CD14-positive monocyte (primary cell): ENCODE data around the gene OXLD1. TPM values are rescaled to one million over a fixed set of nuclear protein-coding genes. Genes with fewer than 3 reads are reported as not detected.

Experiments
- DNase-seq, 3 donors: peaks; one replicate each; pipeline ENCODE4 v3.0.0-alpha.2; 2011 to 2022
- H2AFZ ChIP-seq: 2 replicates; pipeline ENCODE4 v1.6.0; 2012; ENCODE audit warnings: mild to moderate bottlenecking, low read depth, low read length, inconsistent platforms; ENCODE audit not compliant: insufficient read depth, poor library complexity, severe bottlenecking
- H3K27ac ChIP-seq, 2 donors: 1 replicate in 1 of 2; 2 replicates in 1 of 2; pipeline ENCODE4 v1.5.1; 2012 to 2013; ENCODE audit warnings: low read length in 2 of 2, control low read depth in 1 of 2, inconsistent platforms in 1 of 2, low read depth in 1 of 2, mild to moderate bottlenecking in 1 of 2
- H3K27me3 ChIP-seq, 2 donors: one replicate each; pipeline versions ENCODE4 v1.6.0 to v1.6.1; 2011 to 2013; ENCODE audit warnings: low read length in 2 of 2; ENCODE audit not compliant: control insufficient read depth in 2 of 2, insufficient read depth in 2 of 2
- H3K36me3 ChIP-seq, 2 donors: replicated peaks in 1 of 2; 1 replicate in 1 of 2; 2 replicates in 1 of 2; pipeline versions ENCODE4 v1.5.1 to v1.6.1; 2012 to 2013; ENCODE audit warnings: low read length in 2 of 2, control low read depth in 1 of 2, inconsistent platforms in 1 of 2, mild to moderate bottlenecking in 1 of 2; ENCODE audit not compliant: insufficient read depth in 2 of 2, control insufficient read depth in 1 of 2
- H3K4me1 ChIP-seq, 2 donors: 1 replicate in 1 of 2; 2 replicates in 1 of 2; pipeline versions ENCODE4 v1.5.1 to v1.6.1; 2012 to 2013; ENCODE audit warnings: low read length in 2 of 2, control low read depth in 1 of 2, inconsistent platforms in 1 of 2, mild to moderate bottlenecking in 1 of 2, moderate library complexity in 1 of 2; ENCODE audit not compliant: insufficient read depth in 2 of 2, control insufficient read depth in 1 of 2
- H3K4me2 ChIP-seq: replicated peaks from 2 replicates; pipeline ENCODE3; 2012; ENCODE audit warnings: low read length, moderate library complexity, mild to moderate bottlenecking; ENCODE audit not compliant: poor library complexity, severe bottlenecking; ENCODE audit errors: extremely low read depth
- H3K4me3 ChIP-seq, 3 experiments: fragments of 200-600 bp in 1 of 3; sonication (generic) in 1 of 3; replicated peaks in 1 of 3; 1 replicate in 2 of 3; 2 replicates in 1 of 3; pipeline ENCODE4 v1.5.1; 2011 to 2013; ENCODE audit warnings: low read length in 3 of 3, mild to moderate bottlenecking in 3 of 3, control low read depth in 2 of 3, low read depth in 2 of 3, inconsistent platforms in 1 of 3, moderate library complexity in 1 of 3
- H3K79me2 ChIP-seq: 2 replicates; pipeline ENCODE4 v1.6.0; 2012; ENCODE audit warnings: mild to moderate bottlenecking, control low read depth, inconsistent platforms, low read length, moderate library complexity; ENCODE audit not compliant: insufficient read depth
- H3K9ac ChIP-seq: 2 replicates; pipeline ENCODE4 v1.6.0; 2017; ENCODE audit warnings: low read length, mild to moderate bottlenecking; ENCODE audit not compliant: insufficient read depth, poor library complexity, severe bottlenecking
- H3K9me3 ChIP-seq, 2 donors: replicated peaks in 1 of 2; 1 replicate in 1 of 2; 2 replicates in 1 of 2; pipeline versions ENCODE4 v1.5.1 to v1.6.1; 2012 to 2013; ENCODE audit warnings: low read length in 2 of 2, control low read depth in 1 of 2; ENCODE audit not compliant: control insufficient read depth in 1 of 2, insufficient read depth in 1 of 2
- H4K20me1 ChIP-seq: 2 replicates; pipeline ENCODE4 v1.6.0; 2012; ENCODE audit warnings: mild to moderate bottlenecking, low read length, control low read depth, moderate library complexity; ENCODE audit not compliant: insufficient read depth
- H3K27ac Mint-ChIP-seq, 7 donors: one replicate each; pipeline ENCODE4 v1.8.0; 2020; ENCODE audit warnings: mild to moderate bottlenecking in 7 of 7, mixed read lengths in 7 of 7, moderate library complexity in 6 of 7, inconsistent platforms in 2 of 7
- H3K27me3 Mint-ChIP-seq, 3 donors: one replicate each; pipeline ENCODE4 v1.8.0; 2021 to 2022; ENCODE audit warnings: low read depth in 3 of 3, mild to moderate bottlenecking in 3 of 3, mixed read lengths in 3 of 3, moderate library complexity in 3 of 3, inconsistent platforms in 1 of 3
- H3K36me3 Mint-ChIP-seq, 2 donors: one replicate each; pipeline ENCODE4 v1.8.0; 2020; ENCODE audit warnings: mixed read lengths in 2 of 2, inconsistent platforms in 1 of 2, mild to moderate bottlenecking in 1 of 2
- H3K4me1 Mint-ChIP-seq: one replicate; pipeline ENCODE4 v1.8.0; 2020; ENCODE audit warnings: mild to moderate bottlenecking, mixed read lengths
- H3K4me3 Mint-ChIP-seq, 2 donors: one replicate each; pipeline ENCODE4 v1.8.0; 2020; ENCODE audit warnings: mild to moderate bottlenecking in 2 of 2, mixed read lengths in 2 of 2, moderate library complexity in 1 of 2
- H3K9me3 Mint-ChIP-seq, 7 donors: one replicate each; pipeline ENCODE4 v1.8.0; 2020 to 2022; ENCODE audit warnings: mixed read lengths in 7 of 7, mild to moderate bottlenecking in 6 of 7, moderate library complexity in 6 of 7, inconsistent platforms in 2 of 7
- WGBS: methylation state at CpG from one replicate; pipeline ENCODE4 v1.1.5; 2013; ENCODE audit warnings: missing lambda C conversion rate; ENCODE audit not compliant: insufficient coverage; 5-methylcytosine and 5-hydroxymethylcytosine counted together
- intact Hi-C, 2 donors: fragments of 100-400 bp; cut with micrococcal nuclease; formaldehyde crosslinking; loops; one replicate each; pipeline versions ENCODE4 v1.15.0 to v1.15.1; 2023
- polyA plus RNA-seq, 3 donors: library from polyadenylated mRNA; depleted of rRNA in 1 of 3; unstranded in 2 of 3; stranded (reverse) in 1 of 3; fragments of 300-500 nt in 2 of 3; fragments of >200 nt in 1 of 3; fragmentation: Illumina TruSeq in 2 of 3; gene quantifications; 1 replicate in 2 of 3; 2 replicates in 1 of 3; pipeline ENCODE4 v1.2.3, GENCODE V29; 2012 to 2021
- small RNA-seq: library from RNA; depleted of rRNA; stranded (forward); fragments of <200 nt; gene quantifications from one replicate; pipeline ENCODE3, GENCODE V24; 2012; ENCODE audit warnings: low read depth; ENCODE audit not compliant: insufficient read length
- TF ChIP-seq, protein P1 (sequence below): fragments of 200-600 bp; IDR thresholded peaks from one replicate; pipeline ENCODE4 v1.8.0; 2022; ENCODE audit warnings: antibody characterized with exemption, mild to moderate bottlenecking

The OXLD1 gene
- polyA plus RNA-seq, 3 donors = 46.0 to 61.1 (median 51.8) TPM

DNA sequence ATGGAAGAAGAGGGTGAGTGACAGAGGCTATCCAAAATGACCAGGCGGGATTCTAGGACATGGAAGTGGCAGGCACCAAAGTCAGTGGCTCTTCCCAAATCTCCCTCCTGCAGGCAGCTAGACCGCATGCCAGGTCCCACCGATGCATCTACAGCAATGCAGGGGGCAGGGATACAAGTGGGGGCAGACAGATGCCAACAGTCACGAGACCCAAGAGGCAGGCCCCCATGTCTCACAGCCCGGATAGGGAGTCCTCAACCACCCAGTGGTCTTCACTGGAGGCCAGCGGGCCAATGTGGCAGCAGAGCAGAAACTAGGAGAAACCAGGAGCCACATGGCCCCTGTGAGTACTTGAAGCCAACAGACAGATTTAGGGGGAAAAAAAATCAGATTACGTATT, 49.5 kb downstream of the OXLD1 start:
- Histone ChIP-seq H3K27ac (no peak overlapping the region), H3K27me3 (no peaks in the 10 kb centered on the region), H3K79me2 (peaks cover 67% of the 10 kb centered on the region), H3K4me2 (no peak overlapping the region), H3K9me3 (no peaks in the 10 kb centered on the region), H3K4me3 (no peak overlapping the region), H4K20me1 (peaks cover 63% of the 10 kb centered on the region), H3K9ac (no peak overlapping the region), H3K4me1 (no peaks in the 10 kb centered on the region), H2AFZ (no peak overlapping the region), H3K36me3 (peaks cover 54 to 80% of the 10 kb centered on the region in 2 donors)
- H3K27ac Mint-ChIP-seq = peak overlapping the region in 2 of 7 donors; percentile 32 to 33
- H3K27me3 Mint-ChIP-seq = no peaks in the 10 kb centered on the region
- 50% methylated on average over 4 of the region's 7 CpGs for WGBS
- DNase-seq = no peak
- no peak overlapping the region for H3K4me3 Mint-ChIP-seq
- TF ChIP-seq, protein P1, sequence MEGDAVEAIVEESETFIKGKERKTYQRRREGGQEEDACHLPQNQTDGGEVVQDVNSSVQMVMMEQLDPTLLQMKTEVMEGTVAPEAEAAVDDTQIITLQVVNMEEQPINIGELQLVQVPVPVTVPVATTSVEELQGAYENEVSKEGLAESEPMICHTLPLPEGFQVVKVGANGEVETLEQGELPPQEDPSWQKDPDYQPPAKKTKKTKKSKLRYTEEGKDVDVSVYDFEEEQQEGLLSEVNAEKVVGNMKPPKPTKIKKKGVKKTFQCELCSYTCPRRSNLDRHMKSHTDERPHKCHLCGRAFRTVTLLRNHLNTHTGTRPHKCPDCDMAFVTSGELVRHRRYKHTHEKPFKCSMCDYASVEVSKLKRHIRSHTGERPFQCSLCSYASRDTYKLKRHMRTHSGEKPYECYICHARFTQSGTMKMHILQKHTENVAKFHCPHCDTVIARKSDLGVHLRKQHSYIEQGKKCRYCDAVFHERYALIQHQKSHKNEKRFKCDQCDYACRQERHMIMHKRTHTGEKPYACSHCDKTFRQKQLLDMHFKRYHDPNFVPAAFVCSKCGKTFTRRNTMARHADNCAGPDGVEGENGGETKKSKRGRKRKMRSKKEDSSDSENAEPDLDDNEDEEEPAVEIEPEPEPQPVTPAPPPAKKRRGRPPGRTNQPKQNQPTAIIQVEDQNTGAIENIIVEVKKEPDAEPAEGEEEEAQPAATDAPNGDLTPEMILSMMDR = no peak
- H3K4me1 Mint-ChIP-seq = no peaks in the 10 kb centered on the region
- H3K9me3 Mint-ChIP-seq = no peaks in the 10 kb centered on the region
- intact Hi-C loops = no loop called here
- peaks cover 65 to 94% of the 10 kb centered on the region in 2 donors for H3K36me3 Mint-ChIP-seq

DNA sequence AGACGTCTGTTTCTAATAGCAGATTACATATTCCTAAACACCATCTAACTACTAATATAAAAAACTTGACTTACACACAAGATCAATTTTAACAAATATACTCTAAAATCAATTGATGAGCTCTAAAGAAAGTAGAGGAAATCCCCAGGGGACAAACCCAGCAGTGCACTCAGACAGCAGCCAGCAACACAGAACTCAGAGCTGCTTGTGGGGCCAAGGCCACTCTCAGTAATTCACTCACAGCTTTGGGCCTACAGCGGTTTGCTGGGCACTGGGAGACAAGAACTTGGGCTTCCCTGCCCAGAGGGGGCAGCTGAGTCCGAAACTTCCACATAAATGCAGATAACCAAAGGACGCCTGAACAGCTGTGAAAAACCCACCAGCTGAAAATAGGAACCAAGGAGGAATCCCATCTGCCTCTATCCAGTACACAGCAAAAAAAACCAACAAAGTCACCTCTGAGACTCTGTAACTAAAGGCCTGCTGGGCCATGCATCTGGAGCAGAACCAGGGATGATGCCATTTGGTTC, 50.9 kb downstream of the OXLD1 start:
- Mint-ChIP-seq H3K36me3 (peaks cover 54 to 88% of the 10 kb centered on the region in 2 donors), H3K27me3 (no peaks in the 10 kb centered on the region), H3K4me3 (no peak overlapping the region), H3K27ac (peak overlapping the region in 3 of 7 donors; percentile 26 to 30 (median 30)), H3K4me1 (peaks cover under 1% of the 10 kb centered on the region), H3K9me3 (no peaks in the 10 kb centered on the region)
- H3K9ac ChIP-seq = no peak overlapping the region
- no peak overlapping the region for H3K4me2 ChIP-seq
- H3K36me3 ChIP-seq = peaks cover 40 to 75% of the 10 kb centered on the region in 2 donors
- no peak overlapping the region for H3K4me3 ChIP-seq
- intact Hi-C loops = no loop called here
- H3K4me1 ChIP-seq = peaks cover under 1 to 1% of the 10 kb centered on the region in 2 donors
- H3K27me3 ChIP-seq = no peaks in the 10 kb centered on the region
- peak overlapping the region in 1 of 2 donors; percentile 26 for H3K27ac ChIP-seq
- H2AFZ ChIP-seq = no peak overlapping the region
- no peaks in the 10 kb centered on the region for H3K9me3 ChIP-seq
- H4K20me1 ChIP-seq = peaks cover 56% of the 10 kb centered on the region
- TF ChIP-seq, protein P1 = no peak
- 100% methylated on average over 2 of the region's 4 CpGs for WGBS
- H3K79me2 ChIP-seq = peaks cover 64% of the 10 kb centered on the region
- no peak for DNase-seq

Small RNA genes lying within 50 kb of the gene (small RNA-seq; reads per million reads assigned to genes)
- not detected for gene MIR6786

Other genes starting within 250 kb of the OXLD1 start
- 1,000 to 10,000 TPM; 1,133 to 3,195 (median 1,620) TPM for gene ACTG1, start 153.8 kb downstream of the OXLD1 start, polyA plus RNA-seq
- under 1 TPM in 1 of 3 donors, not detected in 2; 0.07 TPM for gene FSCN2, start 138.2 kb downstream of the OXLD1 start, polyA plus RNA-seq
- 10 to 100 TPM; 10.3 to 37.6 (median 13.9) TPM for gene FAAP100, start 114.3 kb downstream of the OXLD1 start, polyA plus RNA-seq
- gene NPLOC4, start 29.5 kb downstream of the OXLD1 start, polyA plus RNA-seq = 100 to 1,000 TPM in 2 of 3 donors, 10 to 100 TPM in 1; 92.1 to 112 (median 106) TPM
- gene TSPAN10, start 29.4 kb downstream of the OXLD1 start, polyA plus RNA-seq = not detected
- gene PDE6G, start 10.1 kb downstream of the OXLD1 start, polyA plus RNA-seq = 10 to 100 TPM in 2 of 3 donors, 1 to 10 TPM in 1; 8.9 to 12.0 (median 11.5) TPM
- gene CCDC137, start 132 bp upstream of the OXLD1 start, polyA plus RNA-seq = 1 to 10 TPM; 2.4 to 8.8 (median 3.6) TPM
- 10 to 100 TPM; 17.6 to 43.0 (median 28.7) TPM for gene ARL16, start 17.2 kb upstream of the OXLD1 start, polyA plus RNA-seq
- 100 to 1,000 TPM in 1 of 3 donors, 10 to 100 TPM in 2; 19.3 to 200 (median 28.0) TPM for gene HGS, start 17.4 kb upstream of the OXLD1 start, polyA plus RNA-seq
- 10 to 100 TPM; 21.2 to 57.0 (median 38.3) TPM for gene MRPL12, start 36.8 kb upstream of the OXLD1 start, polyA plus RNA-seq
- gene SLC25A10, start 45.7 kb upstream of the OXLD1 start, polyA plus RNA-seq = 1 to 10 TPM; 1.8 to 2.3 (median 1.9) TPM
- not detected for gene GCGR, start 137.5 kb upstream of the OXLD1 start, polyA plus RNA-seq
- 10 to 100 TPM; 48.4 to 63.0 (median 48.5) TPM for gene MCRIP1, start 166.7 kb upstream of the OXLD1 start, polyA plus RNA-seq
- gene PPP1R27, start 168.4 kb upstream of the OXLD1 start, polyA plus RNA-seq = 1 to 10 TPM in 1 of 3 donors, under 1 TPM in 2; 0.22 to 1.5 (median 0.33) TPM
- gene P4HB, start 193.9 kb upstream of the OXLD1 start, polyA plus RNA-seq = 100 to 1,000 TPM; 108 to 297 (median 291) TPM
- gene ARHGDIA, start 204.7 kb upstream of the OXLD1 start, polyA plus RNA-seq = 100 to 1,000 TPM in 1 of 3 donors, 10 to 100 TPM in 2; 86.3 to 477 (median 97.2) TPM
- 10 to 100 TPM; 20.2 to 98.1 (median 57.3) TPM for gene ALYREF, start 225.0 kb upstream of the OXLD1 start, polyA plus RNA-seq
- 100 to 1,000 TPM; 184 to 512 (median 397) TPM for gene ANAPC11, start 225.1 kb upstream of the OXLD1 start, polyA plus RNA-seq
- gene NPB, start 235.6 kb upstream of the OXLD1 start, polyA plus RNA-seq = under 1 TPM in 2 of 3 donors, not detected in 1; 0.08 to 0.16 TPM
- gene PCYT2, start 244.8 kb upstream of the OXLD1 start, polyA plus RNA-seq = 10 to 100 TPM; 10.7 to 14.5 (median 11.0) TPM